GM12873 (cell line): ENCODE data around the gene EXOSC1.

Experiments
- TF ChIP-seq, protein P1 (sequence below): IDR thresholded peaks from 2 replicates; pipeline ENCODE4 v1.5.1; 2012; ENCODE audit warnings: low read depth, mild to moderate bottlenecking, moderate library complexity, low read length, control low read depth; ENCODE audit not compliant: insufficient read depth; ENCODE audit errors: missing control alignments

Gene EXOSC1

DNA sequence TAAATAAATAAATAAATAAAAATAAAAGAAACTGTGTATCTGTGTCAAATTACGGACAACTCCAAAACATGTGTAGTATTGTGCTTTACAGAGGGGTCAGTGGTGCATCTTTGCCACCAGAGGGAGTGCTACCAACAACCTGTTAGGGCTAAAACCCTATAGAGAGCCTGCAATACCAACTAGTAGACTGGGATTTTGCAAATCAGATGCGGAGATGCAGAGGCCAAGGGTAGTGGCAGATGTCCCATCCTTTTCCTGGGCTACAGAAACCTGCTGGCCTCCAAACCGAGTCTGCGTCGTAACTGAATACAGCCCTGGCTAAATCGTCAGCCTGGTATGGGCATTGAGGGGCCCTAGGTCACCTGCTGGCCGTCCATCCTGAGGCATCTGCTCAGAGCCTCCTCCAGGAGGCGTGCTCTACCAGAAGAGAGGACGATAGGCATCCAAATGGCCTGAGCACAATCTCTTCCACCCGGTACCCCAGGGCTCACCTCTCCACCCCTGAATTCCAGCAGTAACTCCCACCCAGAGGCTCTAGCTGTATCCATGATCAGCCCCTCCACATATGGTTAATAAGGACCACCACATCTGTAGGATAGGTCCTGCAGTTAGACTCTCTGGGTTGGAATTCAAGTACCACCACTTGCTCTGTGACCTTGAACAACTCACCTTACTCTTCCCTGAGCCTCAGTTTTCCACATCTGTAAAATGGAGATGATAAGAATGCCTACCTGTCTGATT is 38.4 kb downstream of the EXOSC1 start:
- TF ChIP-seq, protein P1, sequence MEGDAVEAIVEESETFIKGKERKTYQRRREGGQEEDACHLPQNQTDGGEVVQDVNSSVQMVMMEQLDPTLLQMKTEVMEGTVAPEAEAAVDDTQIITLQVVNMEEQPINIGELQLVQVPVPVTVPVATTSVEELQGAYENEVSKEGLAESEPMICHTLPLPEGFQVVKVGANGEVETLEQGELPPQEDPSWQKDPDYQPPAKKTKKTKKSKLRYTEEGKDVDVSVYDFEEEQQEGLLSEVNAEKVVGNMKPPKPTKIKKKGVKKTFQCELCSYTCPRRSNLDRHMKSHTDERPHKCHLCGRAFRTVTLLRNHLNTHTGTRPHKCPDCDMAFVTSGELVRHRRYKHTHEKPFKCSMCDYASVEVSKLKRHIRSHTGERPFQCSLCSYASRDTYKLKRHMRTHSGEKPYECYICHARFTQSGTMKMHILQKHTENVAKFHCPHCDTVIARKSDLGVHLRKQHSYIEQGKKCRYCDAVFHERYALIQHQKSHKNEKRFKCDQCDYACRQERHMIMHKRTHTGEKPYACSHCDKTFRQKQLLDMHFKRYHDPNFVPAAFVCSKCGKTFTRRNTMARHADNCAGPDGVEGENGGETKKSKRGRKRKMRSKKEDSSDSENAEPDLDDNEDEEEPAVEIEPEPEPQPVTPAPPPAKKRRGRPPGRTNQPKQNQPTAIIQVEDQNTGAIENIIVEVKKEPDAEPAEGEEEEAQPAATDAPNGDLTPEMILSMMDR, result peak; percentile 67

DNA sequence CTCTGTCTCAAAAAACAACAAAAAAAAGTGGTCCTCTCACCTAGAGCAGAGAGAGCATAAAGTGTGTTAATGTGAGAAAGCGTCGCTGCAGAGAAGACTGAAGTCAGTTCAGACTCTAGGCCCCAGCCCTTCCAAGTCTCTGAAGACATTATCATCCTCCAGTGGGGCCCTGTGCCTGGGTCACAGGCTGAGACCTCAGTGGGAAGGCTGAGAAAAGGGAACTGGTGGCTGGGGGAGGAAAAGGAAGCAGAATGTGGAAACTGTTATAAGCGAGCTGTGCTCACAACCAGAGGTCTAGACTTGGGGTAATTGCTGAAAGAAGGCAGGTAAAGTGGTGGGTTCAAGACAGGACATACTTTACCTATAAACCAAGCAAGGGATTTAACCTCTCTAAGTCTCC is 39.7 kb downstream of the EXOSC1 start:
- TF ChIP-seq, protein P1, result no peak

DNA sequence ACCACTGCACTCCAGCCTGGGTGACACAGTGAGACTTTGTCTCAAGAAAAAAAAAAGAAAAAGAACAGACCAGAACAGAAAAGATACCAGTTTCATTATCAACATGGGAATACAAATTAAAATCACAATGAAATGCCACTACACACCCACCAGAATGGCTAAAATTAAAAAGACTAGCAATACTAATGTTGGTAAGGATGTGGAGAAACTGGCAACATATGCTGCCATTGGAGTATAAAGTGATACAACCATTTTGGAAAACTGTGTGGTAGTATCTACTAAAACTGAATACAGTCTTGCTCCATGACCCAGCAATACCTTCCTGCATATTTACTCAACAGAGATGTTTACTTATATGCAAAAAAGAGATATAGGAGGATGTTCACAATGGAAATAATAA is 41.8 kb downstream of the EXOSC1 start:
- TF ChIP-seq, protein P1, result no peak

DNA sequence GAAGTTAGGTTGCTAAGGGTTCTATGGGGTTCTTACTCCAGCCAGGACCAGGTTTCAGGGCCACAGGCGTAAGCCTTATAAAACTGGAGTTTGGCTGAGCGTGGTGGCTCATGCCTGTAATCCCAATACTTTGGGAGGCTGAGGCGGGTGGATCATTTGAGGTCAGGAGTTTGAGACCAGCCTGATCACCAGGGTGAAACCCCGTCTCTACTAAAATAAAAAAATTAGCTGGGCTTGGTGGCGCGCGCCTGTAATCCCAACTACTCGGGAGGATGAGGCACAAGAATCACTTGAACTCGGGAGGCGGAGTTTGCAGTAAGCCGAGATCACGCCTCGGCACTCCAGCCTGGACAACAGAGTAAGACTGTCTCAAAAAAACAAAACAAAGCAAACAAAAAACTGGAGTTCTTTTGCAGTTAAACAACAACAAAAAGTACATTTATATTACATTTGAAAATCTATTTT is 44.3 kb downstream of the EXOSC1 start:
- TF ChIP-seq, protein P1, result no peak

DNA sequence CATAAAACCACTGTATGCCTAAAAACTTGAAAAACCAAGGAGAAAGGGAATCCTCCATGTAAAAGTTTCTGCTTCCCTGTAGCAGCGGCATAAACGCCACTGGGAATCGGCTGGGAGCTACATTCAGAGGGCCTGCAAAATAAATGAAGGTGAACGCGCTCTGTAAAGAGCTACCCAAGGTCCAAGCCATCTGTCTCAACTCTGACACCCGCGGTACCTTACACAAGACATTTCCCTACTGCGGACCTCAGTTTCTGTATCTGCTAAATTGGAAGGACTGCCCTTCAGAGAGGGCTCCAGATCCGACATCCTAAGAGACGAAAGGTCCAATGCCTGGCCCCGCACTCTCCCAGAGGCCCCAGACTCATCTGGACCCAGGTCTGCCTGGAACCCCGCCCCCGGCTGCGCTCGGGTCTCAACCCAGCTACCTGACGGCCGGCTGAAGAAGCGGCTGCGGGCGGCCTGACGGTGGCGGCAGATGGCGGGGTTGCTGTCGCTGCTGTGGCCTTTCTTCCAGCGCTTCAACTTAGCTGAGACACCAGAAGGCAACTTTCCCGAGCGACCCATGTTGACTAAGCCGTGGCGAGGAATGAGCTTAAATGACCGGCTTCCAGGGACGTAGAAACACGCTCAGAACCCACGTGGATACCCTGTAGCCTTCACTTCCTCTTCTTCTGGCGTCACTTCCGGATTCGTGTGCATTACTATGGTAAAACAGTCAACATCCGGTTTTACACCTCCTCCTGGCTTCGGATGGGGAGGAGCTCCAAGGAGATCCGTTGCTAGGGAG is 44.9 kb downstream of the EXOSC1 start, which contains the start of gene RRP12:
TSS of gene RRP12 (minus strand) at position 676 of the 790 bp plus-strand sequence. CDS start at position 567, 109 bp downstream.
- TF ChIP-seq, protein P1, result peak; percentile 16

DNA sequence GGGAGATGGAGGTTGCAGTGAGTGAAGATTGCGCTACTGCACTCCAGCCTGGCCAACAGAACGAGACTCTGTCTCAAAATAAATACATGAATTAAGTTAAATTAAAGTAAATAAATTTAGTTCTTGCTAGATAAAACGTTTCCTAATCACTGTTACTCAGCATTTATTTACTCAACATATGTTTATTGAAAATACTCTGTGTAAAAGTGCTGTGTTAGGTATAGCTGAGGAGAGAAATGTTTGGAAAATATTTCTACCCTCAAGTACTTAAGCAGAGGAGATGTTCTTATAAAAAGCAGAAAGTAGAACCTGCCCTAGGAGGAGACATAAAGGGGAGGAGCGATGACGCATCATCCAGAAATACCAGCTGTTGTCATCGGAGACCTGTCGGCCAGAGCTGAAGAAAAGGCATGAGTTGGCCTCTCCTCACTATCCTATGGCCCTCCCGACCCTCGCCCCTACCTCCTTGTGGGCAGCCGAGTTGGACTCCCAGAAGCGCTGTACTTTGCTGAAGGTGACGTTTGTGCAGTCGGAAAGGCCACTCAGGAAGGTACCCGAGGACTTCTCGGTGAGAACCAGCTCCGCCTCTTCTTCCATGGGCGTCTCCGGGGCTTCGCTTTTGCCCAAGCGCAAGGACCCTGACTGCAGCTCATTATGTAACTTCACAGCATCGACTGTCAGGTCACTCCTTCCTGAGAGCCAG is 45.8 kb downstream of the EXOSC1 start:
- TF ChIP-seq, protein P1, result no peak

DNA sequence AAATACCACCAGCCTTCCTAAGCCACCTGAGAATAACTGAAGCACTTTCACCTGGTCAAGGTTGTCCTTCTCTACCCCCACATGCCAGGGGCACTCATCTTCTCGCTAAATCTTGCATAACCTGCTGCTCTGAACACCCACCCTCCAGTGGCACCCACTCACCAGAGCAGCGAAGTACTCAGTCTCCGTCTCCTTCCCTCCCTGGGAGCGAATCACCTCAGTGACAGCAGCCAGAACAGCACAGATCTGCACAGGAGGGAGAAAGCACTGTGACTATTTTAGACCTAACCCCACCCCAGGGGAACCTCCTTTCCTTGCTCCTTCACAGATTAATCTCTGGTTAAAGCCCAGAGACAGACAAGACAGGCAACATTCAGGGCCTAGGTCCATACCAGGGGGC is 49.8 kb downstream of the EXOSC1 start:
- TF ChIP-seq, protein P1, result no peak
